Erythroblast (primary cell): Measurements from ENCODE around the gene ADPRS.

Experiments
- DNase-seq, 2 experiments: peaks; one replicate each; lab custom pipeline; 2025; lab: John Stamatoyannopoulos, UW
- GATA1 ChIP-seq: IDR thresholded peaks from 2 replicates; pipeline ENCODE4 v1.6.1; 2011; ENCODE audit warnings: low read depth, mild to moderate bottlenecking, control low read depth, low read length, moderate library complexity
- POLR2A ChIP-seq: IDR thresholded peaks from 2 replicates; pipeline ENCODE4 v1.6.1; 2011; ENCODE audit warnings: mild to moderate bottlenecking, low read length

Gene ADPRS

DNA sequence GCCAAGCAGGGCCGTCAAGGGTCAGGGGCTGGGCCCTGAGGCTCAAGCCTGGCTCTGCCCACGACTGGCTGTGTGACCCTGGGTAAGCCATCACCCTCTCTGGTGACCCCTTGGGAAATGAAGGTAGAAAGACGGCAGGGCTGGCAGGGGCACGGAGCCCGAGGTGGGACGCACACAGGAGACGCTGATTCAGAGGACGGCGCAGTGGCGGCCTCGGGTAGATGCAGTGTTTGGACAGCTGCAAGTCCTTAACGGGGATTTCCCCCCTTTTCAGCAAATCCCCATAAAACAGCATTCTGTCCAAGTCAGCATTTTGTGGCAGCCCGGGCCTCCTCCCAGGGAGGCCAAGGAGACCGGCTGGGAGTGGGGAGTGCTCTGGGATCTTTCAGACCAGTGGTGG lies 19.6 kb downstream of the ADPRS start:
- no peak for TF ChIP-seq POLR2A
- TF ChIP-seq GATA1, result no peak
- DNase-seq, result no peak

DNA sequence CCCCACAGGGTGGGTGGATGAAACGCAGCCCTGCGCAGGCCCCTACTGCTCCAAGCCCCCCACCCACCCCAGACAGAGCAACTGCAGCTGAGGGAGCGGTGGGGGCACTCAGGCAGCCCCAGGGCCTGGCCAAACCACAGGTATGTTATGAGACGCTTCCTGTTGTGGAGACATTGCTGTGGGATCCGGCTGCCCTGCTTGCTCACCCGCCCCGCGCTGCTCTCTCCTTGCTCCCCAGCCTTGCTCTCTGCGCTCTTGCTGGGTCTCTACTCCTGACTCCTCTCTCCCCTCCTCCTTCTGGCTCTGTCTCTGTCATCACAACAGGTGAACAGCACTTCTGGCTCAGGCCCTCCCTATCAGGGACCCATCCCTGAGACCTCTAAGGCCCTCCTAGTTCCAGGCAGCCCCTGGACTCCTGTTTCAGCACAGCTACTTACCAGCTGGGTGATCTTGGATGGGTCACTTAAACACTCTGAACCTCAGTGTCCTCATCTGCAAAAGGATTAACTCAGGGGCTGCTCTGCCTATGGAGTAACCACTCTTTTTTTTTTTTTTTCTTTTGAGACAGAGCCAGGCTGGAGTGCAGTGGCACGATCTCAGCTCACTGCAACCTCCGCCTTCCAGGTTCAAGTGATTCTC lies 20.5 kb downstream of the ADPRS start:
- DNase-seq, result no peak
- TF ChIP-seq POLR2A, result no peak
- no peak for TF ChIP-seq GATA1

DNA sequence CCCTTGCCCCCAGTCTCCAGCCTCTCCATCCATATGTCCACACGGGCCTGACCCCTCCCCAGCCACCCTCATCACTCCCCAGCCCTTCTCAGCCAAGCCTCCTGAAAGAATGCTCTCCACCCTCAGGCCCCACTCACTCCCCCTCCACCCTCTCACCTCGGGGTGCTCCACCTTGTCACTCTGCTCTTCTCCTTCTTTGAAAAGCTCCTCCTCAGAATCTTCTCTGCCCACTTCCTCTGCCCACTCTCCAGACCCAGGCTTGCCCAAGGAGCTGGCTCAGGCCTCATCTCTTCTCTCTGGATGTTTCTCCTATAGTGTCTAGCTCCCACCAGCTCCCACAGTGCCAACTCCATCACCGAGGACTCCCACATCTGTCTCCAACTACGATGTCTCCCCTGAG lies 22.5 kb downstream of the ADPRS start:
- no peak for DNase-seq
- TF ChIP-seq POLR2A (no peak), GATA1 (no peak)

DNA sequence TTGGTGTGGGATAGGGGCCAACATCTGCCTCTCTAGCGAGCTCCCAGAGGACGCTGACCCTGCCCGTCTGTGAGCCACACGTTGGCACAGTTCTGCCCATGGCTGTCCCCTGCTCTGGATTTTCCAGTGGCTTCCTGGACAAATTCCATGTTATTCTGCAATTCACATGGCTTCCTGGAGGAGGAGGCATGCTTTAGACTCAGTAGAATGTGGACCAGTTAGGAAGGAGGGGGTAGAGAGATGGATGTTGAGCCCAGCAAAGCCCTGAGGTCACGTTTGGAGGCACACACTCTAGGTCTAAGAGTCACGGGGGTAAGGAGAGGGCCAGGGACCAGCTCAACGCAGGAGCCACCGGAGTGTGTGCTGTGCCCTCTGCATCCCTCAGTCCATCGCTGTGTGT lies 24.1 kb downstream of the ADPRS start:
- no peak for DNase-seq
- no peak for TF ChIP-seq GATA1
- no peak for TF ChIP-seq POLR2A

DNA sequence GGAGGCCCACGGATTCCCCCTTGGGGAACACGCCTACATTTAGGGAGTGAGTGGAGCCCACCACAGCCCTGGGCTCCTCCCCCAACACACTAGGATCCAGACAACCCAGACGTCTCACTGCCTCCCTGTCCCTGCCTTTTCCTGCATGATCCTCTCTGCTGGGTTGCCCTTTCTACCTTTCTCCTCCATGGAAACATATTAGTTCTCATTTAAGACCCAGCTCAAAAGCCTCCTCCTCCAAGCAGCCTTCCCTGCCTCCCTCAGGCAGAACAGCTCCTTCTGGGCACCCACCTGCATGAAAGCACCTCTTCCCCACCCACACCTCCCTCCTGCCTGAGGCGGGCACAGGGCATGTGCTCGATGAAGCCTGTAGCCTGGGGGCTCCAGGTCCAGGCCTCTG lies 25.7 kb downstream of the ADPRS start:
- TF ChIP-seq POLR2A (no peak), GATA1 (no peak)
- no peak for DNase-seq

DNA sequence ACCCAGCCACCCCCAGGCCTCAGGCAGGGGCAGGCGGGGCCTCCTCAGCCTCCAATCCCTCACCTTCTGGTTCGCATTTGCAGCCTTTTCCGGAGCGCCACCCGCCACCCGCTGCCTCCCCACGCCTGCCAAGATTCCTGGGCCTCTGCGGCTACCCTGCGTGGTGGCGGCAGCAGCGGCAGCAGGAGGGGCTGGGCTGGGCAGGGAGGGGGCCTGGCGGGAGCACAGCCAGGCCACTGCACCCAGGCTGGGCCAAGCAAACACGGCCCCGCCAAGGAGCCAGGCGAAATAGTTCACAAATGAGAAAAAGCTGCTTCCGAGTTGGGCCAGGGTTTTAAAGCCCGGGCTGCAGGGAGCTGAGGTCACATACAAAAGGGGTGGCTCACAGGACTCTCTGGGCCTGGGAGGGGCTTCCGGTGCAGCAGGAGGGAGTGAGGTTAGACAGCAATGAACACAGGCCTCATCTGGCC lies 26.5 kb downstream of the ADPRS start:
- TF ChIP-seq GATA1 (no peak), POLR2A (no peak)
- DNase-seq, result no peak

DNA sequence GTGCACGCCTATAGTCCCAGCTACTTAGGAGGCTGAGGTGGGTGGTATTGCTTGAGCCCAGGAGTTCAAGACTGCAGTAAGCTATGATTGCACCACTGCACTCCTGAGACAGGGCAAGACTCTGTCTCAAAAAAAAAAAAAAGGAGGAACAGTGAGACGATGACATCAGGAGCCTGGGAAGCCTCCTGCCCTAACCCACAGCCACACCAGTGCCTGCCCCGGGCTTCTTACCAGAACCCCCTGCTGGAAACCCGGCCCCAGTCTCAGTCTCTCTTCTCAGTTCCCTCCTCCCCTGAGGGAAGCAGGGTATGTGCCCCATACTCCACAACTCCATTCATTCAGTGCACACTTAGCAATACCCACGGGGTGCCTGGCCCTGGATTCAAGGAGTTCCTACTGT lies 27.2 kb downstream of the ADPRS start:
- TF ChIP-seq POLR2A (no peak), GATA1 (no peak)
- no peak for DNase-seq

DNA sequence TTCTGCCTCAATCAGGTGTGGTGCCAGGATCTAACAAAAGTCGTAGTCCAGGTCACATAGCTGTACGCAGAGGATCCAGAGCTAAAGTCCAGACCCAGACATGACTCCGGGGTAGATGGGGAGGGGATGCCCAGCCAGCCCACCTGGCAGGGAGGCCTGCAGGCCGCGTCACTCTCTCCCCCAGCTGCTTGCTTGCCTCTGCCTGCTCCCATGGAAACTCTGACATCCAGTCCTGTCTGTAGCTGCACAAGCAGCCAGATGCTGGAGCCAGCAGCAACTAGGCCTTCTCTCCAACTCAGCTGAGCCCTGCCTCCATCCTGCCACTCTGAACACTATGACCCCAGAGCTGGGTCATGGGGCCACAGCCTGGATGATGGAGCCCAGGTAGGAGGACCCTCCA lies 28.2 kb downstream of the ADPRS start:
- TF ChIP-seq POLR2A (no peak), GATA1 (no peak)
- DNase-seq, result no peak

DNA sequence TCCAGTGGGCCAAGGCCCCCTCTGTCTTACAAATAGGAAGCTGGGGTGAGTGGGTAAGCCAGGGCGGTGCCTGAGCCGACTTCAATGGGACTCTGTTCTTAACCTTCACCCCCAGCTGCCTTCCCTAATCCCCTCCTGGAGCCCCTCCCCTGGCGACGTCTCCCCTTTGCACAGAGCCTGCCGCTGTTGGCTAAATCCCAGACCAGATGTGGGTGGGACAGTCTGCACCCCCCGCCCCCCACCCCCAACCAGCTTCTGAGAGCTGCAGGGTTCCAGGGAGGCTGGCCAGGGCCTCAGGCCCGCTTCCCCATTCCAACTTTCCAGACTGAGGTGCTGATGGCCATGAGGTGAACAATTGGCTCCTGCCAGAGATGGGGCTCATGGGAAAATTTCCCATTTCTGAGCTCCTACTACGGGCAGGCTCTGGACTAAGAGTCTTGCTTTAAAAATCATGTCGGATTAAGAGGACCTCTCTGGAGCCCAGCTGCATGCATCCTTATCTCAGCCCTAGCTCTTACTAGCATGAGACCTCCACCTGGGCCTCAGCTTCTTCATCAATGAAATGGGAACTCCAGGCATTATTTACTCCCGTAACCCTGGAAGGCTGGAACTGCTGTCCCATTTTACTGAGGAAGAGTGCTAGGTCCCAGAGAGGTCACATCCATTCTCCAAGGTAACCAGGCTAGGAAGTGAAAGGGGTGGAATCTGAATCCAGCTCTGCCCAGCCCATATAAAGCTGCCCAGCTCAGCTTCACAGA lies 29.9 kb downstream of the ADPRS start:
- DNase-seq, result no peak
- TF ChIP-seq POLR2A (no peak), GATA1 (no peak)

DNA sequence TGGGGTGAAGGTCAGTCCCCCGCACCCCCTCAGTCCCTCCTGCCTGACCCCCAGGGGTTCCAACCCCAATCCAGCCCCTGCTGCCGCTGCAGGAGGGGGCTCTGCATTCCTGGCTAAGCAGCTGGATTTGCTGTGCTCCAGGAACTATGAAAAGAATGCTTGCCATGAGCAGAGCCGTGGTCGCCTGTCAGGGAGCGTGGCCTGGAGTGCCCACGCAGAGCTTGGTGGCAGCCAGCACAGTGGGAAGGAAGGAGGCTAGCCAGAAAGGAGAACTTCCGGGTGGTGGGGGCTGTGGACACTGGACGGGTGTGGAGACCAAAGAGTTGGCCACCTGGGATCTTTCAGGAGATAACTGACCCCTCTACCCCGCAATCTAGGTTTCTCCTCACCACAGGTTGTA lies 30.8 kb downstream of the ADPRS start:
- TF ChIP-seq POLR2A (no peak), GATA1 (no peak)
- no peak for DNase-seq

DNA sequence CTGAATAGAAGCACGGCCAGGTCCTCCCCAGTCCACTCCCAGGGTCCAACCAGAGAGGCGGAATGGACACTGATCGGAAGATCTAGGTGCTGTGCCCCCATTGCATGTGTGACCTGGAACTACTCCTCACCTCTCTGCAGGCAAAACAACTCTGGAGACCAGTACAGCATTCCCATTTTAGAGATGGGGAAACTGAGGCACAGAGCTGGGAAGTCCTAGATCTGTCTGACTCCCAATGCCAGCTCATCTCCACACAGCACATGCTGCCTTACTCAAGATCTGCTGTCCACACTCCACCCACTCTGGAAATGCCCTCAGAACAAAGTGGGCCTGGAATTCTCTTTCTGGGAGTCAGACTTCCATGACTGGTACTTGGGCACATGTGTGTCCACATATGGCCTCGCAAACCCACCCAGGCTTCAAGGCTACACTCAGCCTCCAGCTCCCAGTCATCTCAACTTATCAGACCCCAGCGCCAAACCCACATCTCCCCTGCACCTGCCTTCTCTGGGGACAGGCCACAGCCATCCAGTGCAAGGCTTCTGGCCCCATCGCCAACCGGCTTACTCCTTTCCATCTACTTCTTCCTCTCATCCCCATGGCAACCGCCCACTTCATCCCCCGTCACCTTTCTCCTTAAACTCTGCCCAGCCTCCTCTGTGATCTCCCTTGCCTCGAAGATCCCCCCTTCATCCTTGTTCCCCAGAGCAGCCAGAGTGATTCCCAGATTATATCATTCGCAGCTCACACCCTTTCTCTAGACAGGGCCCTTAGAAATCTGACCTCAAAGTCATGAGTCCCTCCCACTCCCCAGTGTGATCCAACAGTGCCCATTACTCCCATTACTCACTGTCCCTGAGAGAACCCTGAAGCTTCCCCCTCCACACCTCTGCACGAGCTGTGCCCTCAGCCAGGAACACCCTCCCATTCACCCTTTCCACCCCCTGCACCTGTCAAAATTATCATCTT lies 33.7 kb downstream of the ADPRS start:
- TF ChIP-seq POLR2A, result no peak
- TF ChIP-seq GATA1, result no peak
- DNase-seq, result no peak

DNA sequence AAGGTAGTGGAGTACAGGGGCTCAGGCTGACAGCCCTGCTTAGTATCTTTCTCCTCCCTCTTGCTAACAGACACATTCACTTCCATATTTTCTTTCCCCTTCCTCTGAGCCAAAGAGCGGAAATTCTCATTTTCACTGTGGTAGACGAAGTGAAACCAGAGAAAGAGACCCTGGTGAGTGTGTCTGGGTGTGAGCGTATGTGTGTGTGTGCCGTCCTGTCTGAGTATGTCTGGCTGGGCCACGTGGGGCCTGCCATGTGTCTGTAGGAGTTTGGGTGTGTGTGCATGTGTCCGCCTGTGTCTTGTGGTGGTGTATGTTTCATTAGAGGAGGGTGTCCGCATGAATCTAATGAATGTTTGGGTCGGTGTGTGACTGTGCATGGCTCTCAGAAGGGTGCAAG lies 34.7 kb downstream of the ADPRS start:
- no peak for DNase-seq
- TF ChIP-seq POLR2A (no peak), GATA1 (no peak)

DNA sequence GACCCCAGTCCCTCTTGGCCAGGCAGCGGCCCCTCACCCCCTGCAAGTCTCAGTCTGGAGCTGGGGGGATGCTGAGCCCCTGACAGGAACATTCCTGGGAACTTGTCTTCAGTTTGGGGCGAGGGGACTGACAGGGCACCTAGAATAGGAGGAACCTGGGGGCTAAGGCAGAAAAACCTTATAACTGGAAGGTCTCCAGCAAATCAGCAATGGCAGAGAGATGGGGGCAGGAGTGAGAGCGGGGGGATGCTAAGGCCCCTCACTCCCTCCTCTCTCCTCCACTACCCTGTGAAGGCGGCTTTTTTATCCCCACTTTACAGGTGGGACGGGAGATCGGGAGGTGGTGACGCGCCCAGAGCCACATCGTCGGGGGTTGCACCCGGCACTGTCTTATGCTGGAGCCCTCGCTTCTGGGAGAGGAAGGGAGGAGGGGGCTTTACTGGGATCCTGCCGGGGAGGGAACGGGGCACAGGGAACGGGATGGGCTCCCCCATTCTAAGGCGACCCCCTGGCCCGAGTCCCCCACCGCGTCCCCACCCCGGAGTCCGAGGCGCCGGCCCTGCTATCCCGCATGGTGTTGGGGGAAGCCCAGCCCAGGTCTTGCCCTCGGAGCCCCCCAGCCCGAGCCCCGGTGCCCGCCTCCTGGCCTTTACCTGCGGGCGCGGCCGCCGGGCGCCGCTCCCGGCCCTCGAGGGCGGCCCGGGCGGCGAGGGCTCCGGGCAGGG lies 35.9 kb downstream of the ADPRS start:
- no peak for DNase-seq
- TF ChIP-seq GATA1 (no peak), POLR2A (no peak)
